ENCODE results near the gene EPM2AIP1. TPM values are rescaled to one million over a fixed set of nuclear protein-coding genes. Genes with fewer than 3 reads are reported as not detected.

EPM2AIP1 gene
- total RNA-seq, 1 donor from 2014 or later: 16.5 TPM

- no peak for FAIRE-seq
- H3K79me2 ChIP-seq (ENCODE audit: insufficient read depth, low read length): no peaks in the 10 kb centered on the region
- DNase-seq (ENCODE audit: low read depth): peak; percentile 13
Measured at GRCh38 chr3:37024092-37024491, 31.2 kb upstream of the EPM2AIP1 start.

GRCh38 chr3:37017683-37018082, 24.8 kb upstream of the EPM2AIP1 start:
- Histone ChIP-seq H3K9ac (ENCODE audit: low read length) (no peak overlapping the region), H3K9me3 (ENCODE audit: insufficient read depth, low read depth, low read length) (no peaks in the 10 kb centered on the region), H4K20me1 (ENCODE audit: insufficient read depth, low read length) (no peaks in the 10 kb centered on the region), H3K79me2 (ENCODE audit: insufficient read depth, low read length) (no peaks in the 10 kb centered on the region), H3K36me3 (ENCODE audit: insufficient read depth, low read length) (peaks cover 50% of the 10 kb centered on the region), H3K4me3 (ENCODE audit: insufficient read depth, low read depth, low read length) (no peak overlapping the region), H3K27ac (ENCODE audit: low read depth, low read length) (no peak overlapping the region), H3K4me1 (ENCODE audit: insufficient read depth, low read length) (no peaks in the 10 kb centered on the region), H3K4me2 (ENCODE audit: low read length) (no peak overlapping the region), H3K27me3 (ENCODE audit: insufficient read depth, low read length) (no peaks in the 10 kb centered on the region), H2AFZ (ENCODE audit: low read depth, low read length) (no peak overlapping the region)
- Mint-ChIP-seq H3K36me3 (ENCODE audit: low read depth, unreplicated experiment) (peaks cover 34% of the 10 kb centered on the region), H3K27ac (ENCODE audit: unreplicated experiment) (no peak overlapping the region), H3K4me1 (ENCODE audit: low read depth, unreplicated experiment) (no peaks in the 10 kb centered on the region), H3K9me3 (ENCODE audit: unreplicated experiment) (no peaks in the 10 kb centered on the region), H3K4me3 (ENCODE audit: unreplicated experiment) (no peak overlapping the region), H3K27me3 (ENCODE audit: low read depth, unreplicated experiment) (no peaks in the 10 kb centered on the region)
- FAIRE-seq: no peak
- DNase-seq (ENCODE audit: low read depth): no peak
- TF ChIP-seq EZH2 (IDR thresholded peaks at IDR 0.05; ENCODE audit: insufficient read depth, low read length) (no peak), CTCF (IDR thresholded peaks at IDR 0.05; ENCODE audit: insufficient read depth, low read depth, low read length) (no peak)

More at GRCh38 chr3:37024092-37024491, 31.2 kb upstream of the EPM2AIP1 start:
- Histone ChIP-seq H4K20me1 (ENCODE audit: insufficient read depth, low read length) (no peaks in the 10 kb centered on the region), H3K4me1 (ENCODE audit: insufficient read depth, low read length) (no peaks in the 10 kb centered on the region), H3K9me3 (ENCODE audit: insufficient read depth, low read depth, low read length) (no peaks in the 10 kb centered on the region), H3K4me2 (ENCODE audit: low read length) (no peak overlapping the region), H3K4me3 (ENCODE audit: insufficient read depth, low read depth, low read length) (no peak overlapping the region), H2AFZ (ENCODE audit: low read depth, low read length) (no peak overlapping the region), H3K27ac (ENCODE audit: low read depth, low read length) (no peak overlapping the region), H3K9ac (ENCODE audit: low read length) (no peak overlapping the region), H3K27me3 (ENCODE audit: insufficient read depth, low read length) (no peaks in the 10 kb centered on the region), H3K36me3 (ENCODE audit: insufficient read depth, low read length) (peaks cover 44% of the 10 kb centered on the region)
- TF ChIP-seq CTCF (IDR thresholded peaks at IDR 0.05; ENCODE audit: insufficient read depth, low read depth, low read length): peak; percentile 39
- TF ChIP-seq EZH2 (IDR thresholded peaks at IDR 0.05; ENCODE audit: insufficient read depth, low read length): no peak
- Mint-ChIP-seq H3K27me3 (ENCODE audit: low read depth, unreplicated experiment) (no peaks in the 10 kb centered on the region), H3K9me3 (ENCODE audit: unreplicated experiment) (no peaks in the 10 kb centered on the region), H3K36me3 (ENCODE audit: low read depth, unreplicated experiment) (peaks cover 44% of the 10 kb centered on the region), H3K27ac (ENCODE audit: unreplicated experiment) (no peak overlapping the region), H3K4me3 (ENCODE audit: unreplicated experiment) (no peak overlapping the region), H3K4me1 (ENCODE audit: low read depth, unreplicated experiment) (no peaks in the 10 kb centered on the region)

GRCh38 chr3:37016903-37017302, 24.0 kb upstream of the EPM2AIP1 start:
- peaks cover 52% of the 10 kb centered on the region for H3K36me3 ChIP-seq (ENCODE audit: insufficient read depth, low read length)
- no peak overlapping the region for H3K4me2 ChIP-seq (ENCODE audit: low read length)
- H3K9me3 ChIP-seq (ENCODE audit: insufficient read depth, low read depth, low read length): no peaks in the 10 kb centered on the region
- no peaks in the 10 kb centered on the region for H3K4me1 Mint-ChIP-seq (ENCODE audit: low read depth, unreplicated experiment)
- no peaks in the 10 kb centered on the region for H3K4me1 ChIP-seq (ENCODE audit: insufficient read depth, low read length)
- H3K9me3 Mint-ChIP-seq (ENCODE audit: unreplicated experiment): no peaks in the 10 kb centered on the region
- no peaks in the 10 kb centered on the region for H4K20me1 ChIP-seq (ENCODE audit: insufficient read depth, low read length)
- H2AFZ ChIP-seq (ENCODE audit: low read depth, low read length): no peak overlapping the region
- no peaks in the 10 kb centered on the region for H3K79me2 ChIP-seq (ENCODE audit: insufficient read depth, low read length)
- FAIRE-seq (no peak), DNase-seq (ENCODE audit: low read depth) (no peak)
- no peak overlapping the region for H3K4me3 Mint-ChIP-seq (ENCODE audit: unreplicated experiment)
- H3K9ac ChIP-seq (ENCODE audit: low read length): no peak overlapping the region
- no peak overlapping the region for H3K27ac Mint-ChIP-seq (ENCODE audit: unreplicated experiment)
- H3K4me3 ChIP-seq (ENCODE audit: insufficient read depth, low read depth, low read length): no peak overlapping the region
- H3K27me3 Mint-ChIP-seq (ENCODE audit: low read depth, unreplicated experiment): no peaks in the 10 kb centered on the region
- no peak for TF ChIP-seq EZH2 (IDR thresholded peaks at IDR 0.05; ENCODE audit: insufficient read depth, low read length)
- no peak for TF ChIP-seq CTCF (IDR thresholded peaks at IDR 0.05; ENCODE audit: insufficient read depth, low read depth, low read length)
- H3K36me3 Mint-ChIP-seq (ENCODE audit: low read depth, unreplicated experiment): peaks cover 31% of the 10 kb centered on the region
- H3K27ac ChIP-seq (ENCODE audit: low read depth, low read length): no peak overlapping the region
- H3K27me3 ChIP-seq (ENCODE audit: insufficient read depth, low read length): no peaks in the 10 kb centered on the region
